T-helper 2 cell treated with Interferon-gamma antibody and Interleukin-4, amounts not matched to agents 5 μg/mL and 100 μg/mL, for 36 hours (primary cell): Measurements from ENCODE around the gene CADPS.
A peak's percentile ranks its signal among the peaks of the same experiment; 100 is the strongest.

Experiments used
- DNase-seq: peaks from one replicate; pipeline ENCODE4 v3.0.0; 2021; ENCODE audit warnings: low spot score
- H3K27ac Mint-ChIP-seq: one replicate; pipeline ENCODE4 v1.8.0; 2021; ENCODE audit warnings: mild to moderate bottlenecking, mixed read lengths
- H3K27me3 Mint-ChIP-seq: one replicate; pipeline ENCODE4 v1.8.0; 2021; ENCODE audit warnings: low read depth, mixed read lengths
- H3K36me3 Mint-ChIP-seq: one replicate; pipeline ENCODE4 v1.8.0; 2021; ENCODE audit warnings: low read depth, mixed read lengths
- H3K4me1 Mint-ChIP-seq: one replicate; pipeline ENCODE4 v1.8.0; 2021; ENCODE audit warnings: low read depth, mixed read lengths
- H3K4me3 Mint-ChIP-seq: one replicate; pipeline ENCODE4 v1.8.0; 2022; ENCODE audit warnings: mild to moderate bottlenecking, moderate library complexity, mixed read lengths
- H3K9me3 Mint-ChIP-seq: one replicate; pipeline ENCODE4 v1.8.0; 2021; ENCODE audit warnings: mixed read lengths

Gene CADPS

DNA sequence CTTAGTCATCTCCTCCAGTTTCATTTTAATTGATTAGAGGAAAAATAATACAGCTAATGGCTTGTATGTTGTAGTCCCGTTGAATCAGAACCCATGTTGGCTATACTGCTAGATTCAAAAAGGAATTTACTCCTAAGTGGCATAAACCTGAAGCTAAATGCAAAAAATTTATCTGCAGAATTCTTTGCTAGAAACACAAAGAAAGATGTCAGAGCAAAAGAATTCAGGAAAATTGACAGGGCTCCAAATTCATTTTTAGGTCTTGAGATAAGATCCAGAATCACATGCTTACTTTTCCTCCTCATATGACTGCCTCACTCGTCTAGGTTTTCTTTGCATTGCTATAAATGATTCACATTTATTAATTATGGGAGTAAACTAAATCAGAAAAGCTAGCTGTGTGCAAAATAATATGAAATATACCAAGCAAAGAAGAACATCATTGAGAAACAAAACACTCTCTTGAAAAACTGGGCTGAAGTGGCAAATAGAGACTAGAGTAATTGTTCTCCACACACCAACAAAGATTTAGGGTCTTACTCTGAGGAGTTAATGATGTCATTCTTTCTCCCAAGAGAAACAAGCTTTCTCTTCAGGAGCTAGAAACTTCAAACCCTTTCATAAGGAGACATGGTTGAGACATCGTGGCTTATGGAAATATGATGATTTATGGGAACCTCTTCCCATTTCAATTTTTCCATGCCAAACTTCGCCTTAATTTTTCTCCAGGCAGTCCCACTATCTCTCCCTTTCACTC lies 407.1 kb downstream of the CADPS start:
- Mint-ChIP-seq H3K4me3 (no peak overlapping the region), H3K36me3 (no peaks in the 10 kb centered on the region), H3K9me3 (no peaks in the 10 kb centered on the region), H3K4me1 (no peaks in the 10 kb centered on the region), H3K27me3 (no peaks in the 10 kb centered on the region), H3K27ac (no peak overlapping the region)
- DNase-seq, result no peak

DNA sequence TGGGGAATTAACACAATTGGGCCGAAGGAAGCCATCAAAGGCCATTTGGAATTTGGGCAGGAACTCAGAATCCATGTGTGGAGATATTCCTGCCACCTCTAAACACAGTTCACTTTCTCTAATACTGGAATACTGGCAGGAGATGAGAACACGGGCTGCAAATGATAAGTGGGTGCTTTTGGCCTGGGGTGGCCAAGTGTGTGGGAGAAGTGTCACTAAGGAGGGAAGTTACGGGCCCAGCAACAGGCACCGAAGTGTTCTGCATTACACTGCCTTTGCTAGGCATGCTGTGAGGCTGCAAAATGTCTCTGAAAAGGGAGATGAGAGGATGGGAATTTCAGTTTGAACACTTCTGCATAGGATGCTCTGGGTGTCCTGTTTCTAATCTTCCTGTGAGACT lies 412.4 kb downstream of the CADPS start:
- Mint-ChIP-seq H3K4me3 (no peak overlapping the region), H3K36me3 (no peaks in the 10 kb centered on the region), H3K27ac (no peak overlapping the region), H3K9me3 (no peaks in the 10 kb centered on the region), H3K27me3 (peaks cover 3% of the 10 kb centered on the region), H3K4me1 (no peaks in the 10 kb centered on the region)
- no peak for DNase-seq

DNA sequence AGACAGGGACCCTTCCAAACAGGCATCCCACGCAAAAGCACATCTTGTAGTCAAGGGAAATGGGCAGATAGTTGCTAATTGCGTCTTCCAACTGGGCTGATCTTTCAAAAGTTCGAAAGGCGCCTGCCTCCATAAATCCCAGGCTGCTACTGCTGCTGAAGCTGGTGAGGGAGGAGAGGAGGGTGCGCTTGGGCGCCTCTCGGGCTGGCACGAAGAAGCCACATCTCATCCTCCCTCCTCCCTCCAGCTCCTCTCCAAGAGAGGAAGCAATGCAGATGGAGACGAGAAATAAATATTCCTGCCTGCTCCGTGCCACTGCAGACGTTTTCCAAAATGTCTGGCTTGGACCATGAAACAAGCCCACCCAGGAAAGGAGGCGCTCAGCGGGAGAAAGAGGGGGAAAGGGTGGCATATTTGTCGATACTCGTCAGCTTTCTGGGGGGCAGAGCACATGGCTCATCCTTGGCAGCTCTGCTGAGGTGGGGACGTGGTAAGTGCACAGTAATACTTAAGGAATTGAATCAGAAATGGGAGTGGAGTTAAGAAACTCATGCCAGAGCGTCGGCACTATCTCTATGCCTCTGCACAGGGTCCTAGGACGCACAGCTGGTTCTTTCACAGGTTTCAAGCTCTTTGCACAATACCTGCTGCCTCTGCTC lies 413.0 kb downstream of the CADPS start:
- H3K27me3 Mint-ChIP-seq, result peaks cover 6% of the 10 kb centered on the region
- no peaks in the 10 kb centered on the region for H3K4me1 Mint-ChIP-seq
- H3K4me3 Mint-ChIP-seq, result no peak overlapping the region
- H3K36me3 Mint-ChIP-seq, result no peaks in the 10 kb centered on the region
- H3K9me3 Mint-ChIP-seq, result no peaks in the 10 kb centered on the region
- no peak overlapping the region for H3K27ac Mint-ChIP-seq
- no peak for DNase-seq

DNA sequence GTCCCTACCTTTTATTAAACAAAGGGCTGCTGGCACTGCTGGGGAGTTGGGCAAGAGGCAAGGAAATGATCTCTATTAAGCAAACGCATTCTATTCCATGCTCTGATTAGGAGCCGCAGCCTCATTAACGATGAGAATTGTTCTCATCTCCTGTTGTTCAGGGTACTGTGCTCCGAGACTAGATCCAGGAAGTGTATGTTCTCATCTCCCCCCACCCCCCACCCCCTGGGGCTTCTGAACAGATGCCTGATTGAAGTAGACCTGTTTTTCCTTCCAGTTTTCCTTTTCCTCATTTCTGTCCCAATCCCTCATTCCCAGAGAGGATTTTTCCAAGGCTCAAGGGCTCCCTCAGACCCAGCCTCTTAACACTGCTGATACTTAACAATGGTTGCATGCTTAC lies 420.3 kb downstream of the CADPS start:
- Mint-ChIP-seq H3K4me1 (peaks cover 3% of the 10 kb centered on the region), H3K36me3 (no peaks in the 10 kb centered on the region), H3K27me3 (peaks cover 10% of the 10 kb centered on the region), H3K4me3 (no peak overlapping the region), H3K9me3 (no peaks in the 10 kb centered on the region), H3K27ac (no peak overlapping the region)
- no peak for DNase-seq

DNA sequence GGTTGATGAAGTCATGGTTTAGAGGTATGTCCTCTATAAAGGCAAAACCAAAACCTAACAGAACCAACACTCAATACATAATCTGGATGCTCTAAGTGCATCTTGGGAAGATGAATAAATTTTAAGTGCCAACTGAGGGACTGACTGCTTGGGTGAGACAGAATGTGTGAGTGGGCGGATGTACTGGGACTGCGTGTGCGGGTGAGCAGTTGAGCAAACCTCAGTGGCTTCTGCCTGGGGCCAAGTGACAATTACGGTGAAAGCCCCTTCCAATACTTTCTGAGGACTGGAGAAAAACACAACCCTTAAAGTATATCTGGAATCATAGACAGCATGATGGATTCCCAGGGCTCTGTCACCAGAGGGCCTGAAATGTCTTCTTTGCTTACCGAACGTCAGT lies 421.8 kb downstream of the CADPS start:
- DNase-seq, result no peak
- no peak overlapping the region for H3K4me3 Mint-ChIP-seq
- no peak overlapping the region for H3K27ac Mint-ChIP-seq
- H3K4me1 Mint-ChIP-seq, result peaks cover 3% of the 10 kb centered on the region
- peaks cover 10% of the 10 kb centered on the region for H3K27me3 Mint-ChIP-seq
- no peaks in the 10 kb centered on the region for H3K9me3 Mint-ChIP-seq
- H3K36me3 Mint-ChIP-seq, result no peaks in the 10 kb centered on the region

DNA sequence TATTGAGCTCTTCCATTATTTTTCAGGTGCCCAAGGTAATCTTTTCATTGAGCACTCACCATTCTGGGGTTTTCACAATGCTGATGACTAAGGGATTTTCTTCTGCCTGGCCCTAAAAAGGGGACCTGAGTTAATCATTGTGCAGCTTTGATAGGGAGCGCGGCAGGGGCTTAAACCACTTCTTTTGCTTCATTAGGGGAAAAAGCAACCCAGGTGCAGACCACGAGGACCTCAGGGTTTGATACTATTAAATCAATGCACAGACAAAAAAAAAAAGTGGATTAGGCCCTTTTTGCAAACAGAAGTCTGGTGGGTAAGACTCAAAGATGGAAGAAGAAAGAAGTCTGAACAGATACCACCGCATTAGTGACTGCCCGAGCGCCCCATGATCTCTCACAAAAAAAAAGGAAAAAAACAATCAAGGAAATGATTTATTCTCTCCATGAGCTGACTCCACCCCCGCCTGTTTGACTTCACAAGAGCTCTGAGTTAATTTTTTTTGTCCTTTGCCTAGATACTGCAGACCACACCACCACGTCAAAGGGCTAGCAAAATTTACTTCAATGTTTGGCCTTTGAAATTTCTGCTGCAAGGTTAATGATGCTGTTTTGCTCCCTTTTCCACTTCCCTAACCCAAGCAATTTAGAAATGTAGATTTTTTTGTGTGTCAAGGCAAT lies 423.9 kb downstream of the CADPS start:
- DNase-seq, result no peak
- Mint-ChIP-seq H3K36me3 (no peaks in the 10 kb centered on the region), H3K9me3 (no peaks in the 10 kb centered on the region), H3K4me3 (no peak overlapping the region), H3K27ac (no peak overlapping the region), H3K4me1 (peaks cover 15% of the 10 kb centered on the region), H3K27me3 (peaks cover 7% of the 10 kb centered on the region)

DNA sequence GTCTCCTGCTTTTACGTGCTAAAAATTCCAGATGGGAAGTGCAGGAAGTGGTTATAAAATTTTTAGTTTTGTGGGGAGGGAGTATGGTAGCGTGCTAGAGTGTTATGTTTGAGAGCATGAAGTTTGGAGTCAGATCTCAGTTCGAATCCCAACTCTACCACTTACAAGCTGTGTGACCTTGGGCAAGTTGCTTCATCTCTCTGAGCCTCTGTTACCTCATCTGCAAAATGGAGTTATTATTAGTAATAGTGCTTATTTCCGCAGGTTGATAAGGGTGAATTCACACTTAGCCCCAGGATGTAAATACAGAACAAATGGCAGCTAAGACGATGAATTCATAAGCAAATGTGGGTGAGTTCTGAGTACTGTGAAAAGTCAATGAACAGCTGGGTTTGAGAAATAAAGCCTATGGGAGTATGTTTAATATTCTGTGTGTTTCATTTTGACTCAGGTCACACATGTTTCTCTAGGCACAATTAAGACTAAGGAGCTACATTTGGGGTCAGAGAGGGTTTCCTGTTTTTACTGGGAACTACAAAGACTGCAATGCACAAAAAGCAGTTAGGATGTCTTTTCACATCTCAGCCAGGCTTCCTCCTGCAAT lies 428.8 kb downstream of the CADPS start:
- Mint-ChIP-seq H3K27me3 (peaks cover 3% of the 10 kb centered on the region), H3K9me3 (peaks cover 8% of the 10 kb centered on the region), H3K4me3 (no peak overlapping the region), H3K36me3 (no peaks in the 10 kb centered on the region), H3K4me1 (peaks cover 23% of the 10 kb centered on the region), H3K27ac (no peak overlapping the region)
- no peak for DNase-seq

DNA sequence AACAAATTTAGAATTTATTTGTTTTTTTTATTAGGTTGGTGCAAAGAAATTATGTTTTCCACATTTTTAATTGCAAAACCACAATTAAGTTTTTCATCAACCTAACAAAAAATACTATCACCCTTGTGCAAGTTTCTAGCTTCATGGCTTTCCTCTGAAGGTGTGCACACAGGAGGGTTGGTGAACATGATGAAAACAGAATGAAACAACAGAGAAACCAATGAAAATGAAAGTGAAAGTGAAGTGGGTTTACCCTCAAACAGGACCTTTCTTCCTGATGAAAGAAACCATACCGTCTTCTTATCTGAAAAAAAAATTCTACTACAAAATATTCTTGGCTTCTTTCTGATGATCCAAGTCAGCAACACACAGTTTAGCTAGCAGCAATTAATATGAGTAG lies 429.9 kb downstream of the CADPS start:
- peak overlapping the region; percentile 58 for H3K4me3 Mint-ChIP-seq
- DNase-seq, result no peak
- H3K4me1 Mint-ChIP-seq, result peaks cover 23% of the 10 kb centered on the region
- H3K27ac Mint-ChIP-seq, result peak overlapping the region; percentile 36
- peaks cover 6% of the 10 kb centered on the region for H3K27me3 Mint-ChIP-seq
- H3K9me3 Mint-ChIP-seq, result peaks cover 8% of the 10 kb centered on the region
- H3K36me3 Mint-ChIP-seq, result no peaks in the 10 kb centered on the region

DNA sequence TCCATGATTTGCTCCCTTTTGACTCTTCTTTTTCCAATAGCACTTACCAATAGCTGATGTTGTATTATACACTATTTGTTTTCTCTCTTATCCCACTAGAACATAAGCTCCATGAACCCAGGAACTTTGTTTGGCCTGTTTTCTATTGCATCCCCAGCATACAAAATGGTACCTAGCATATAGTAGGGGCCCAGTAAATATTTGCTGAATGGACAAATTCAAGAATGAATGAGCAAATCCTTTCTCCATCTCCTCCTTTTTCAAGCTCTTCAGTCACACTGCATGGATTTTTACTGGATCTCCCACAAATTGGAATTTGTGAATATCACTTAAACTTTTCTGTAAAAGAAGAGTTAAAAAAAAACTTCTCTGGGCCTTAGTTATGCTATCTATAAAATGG lies 435.2 kb downstream of the CADPS start:
- H3K4me1 Mint-ChIP-seq, result no peaks in the 10 kb centered on the region
- no peak for DNase-seq
- H3K36me3 Mint-ChIP-seq, result no peaks in the 10 kb centered on the region
- H3K27me3 Mint-ChIP-seq, result peaks cover 19% of the 10 kb centered on the region
- peaks cover 8% of the 10 kb centered on the region for H3K9me3 Mint-ChIP-seq
- no peak overlapping the region for H3K4me3 Mint-ChIP-seq
- no peak overlapping the region for H3K27ac Mint-ChIP-seq

DNA sequence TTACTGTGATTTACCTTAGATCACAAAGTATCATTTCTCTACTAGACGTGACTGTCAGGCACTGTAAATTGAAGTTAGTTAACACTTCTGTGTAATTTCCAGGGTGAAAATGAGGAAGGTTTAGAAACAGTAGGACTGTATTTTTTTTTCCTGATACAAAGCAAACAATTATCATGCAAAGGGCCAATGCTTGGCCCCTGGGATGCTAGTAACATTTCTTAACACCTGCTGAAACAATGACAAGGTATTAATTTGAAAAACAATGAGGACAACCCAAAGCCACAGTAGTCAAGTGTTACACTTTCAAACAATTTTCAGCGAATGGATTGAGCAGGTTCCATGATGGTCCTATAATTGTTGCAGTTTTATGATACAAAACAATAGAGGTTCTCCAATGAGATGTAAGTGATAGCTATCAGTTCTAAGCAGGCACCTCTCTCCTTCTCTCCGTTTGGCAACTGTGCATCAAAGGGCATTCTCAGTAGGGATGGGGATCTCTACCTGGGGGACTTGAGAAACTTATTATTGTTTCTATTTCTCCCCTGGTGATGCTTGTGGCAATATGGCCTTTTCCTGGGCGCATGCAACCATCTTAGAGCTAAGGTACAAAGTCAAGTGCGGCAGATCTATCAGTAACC lies 435.9 kb downstream of the CADPS start:
- no peaks in the 10 kb centered on the region for H3K36me3 Mint-ChIP-seq
- no peak overlapping the region for H3K4me3 Mint-ChIP-seq
- peaks cover 23% of the 10 kb centered on the region for H3K27me3 Mint-ChIP-seq
- peaks cover 8% of the 10 kb centered on the region for H3K9me3 Mint-ChIP-seq
- no peak overlapping the region for H3K27ac Mint-ChIP-seq
- no peaks in the 10 kb centered on the region for H3K4me1 Mint-ChIP-seq
- DNase-seq, result no peak

DNA sequence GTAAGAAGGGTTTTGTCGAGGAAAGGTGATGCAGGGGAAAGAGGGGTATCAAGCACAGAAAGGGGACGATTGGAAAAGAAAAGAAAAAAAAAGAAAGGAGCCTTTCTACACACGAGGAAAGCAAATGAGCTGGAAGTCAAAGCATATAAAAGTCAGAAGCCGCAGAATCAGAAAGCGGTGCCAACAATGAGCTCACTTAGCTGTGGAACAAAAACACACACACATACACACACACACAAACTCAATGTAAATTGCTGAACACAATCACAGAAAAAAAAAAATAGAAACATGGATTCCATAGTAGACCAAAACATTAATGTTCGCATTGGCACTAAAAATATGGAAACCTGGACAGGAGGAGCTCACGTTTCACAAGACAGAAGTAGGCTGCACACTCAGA lies 438.4 kb downstream of the CADPS start:
- Mint-ChIP-seq H3K27ac (no peak overlapping the region), H3K36me3 (no peaks in the 10 kb centered on the region), H3K9me3 (no peaks in the 10 kb centered on the region), H3K4me1 (no peaks in the 10 kb centered on the region), H3K4me3 (no peak overlapping the region), H3K27me3 (peaks cover 28% of the 10 kb centered on the region)
- no peak for DNase-seq

DNA sequence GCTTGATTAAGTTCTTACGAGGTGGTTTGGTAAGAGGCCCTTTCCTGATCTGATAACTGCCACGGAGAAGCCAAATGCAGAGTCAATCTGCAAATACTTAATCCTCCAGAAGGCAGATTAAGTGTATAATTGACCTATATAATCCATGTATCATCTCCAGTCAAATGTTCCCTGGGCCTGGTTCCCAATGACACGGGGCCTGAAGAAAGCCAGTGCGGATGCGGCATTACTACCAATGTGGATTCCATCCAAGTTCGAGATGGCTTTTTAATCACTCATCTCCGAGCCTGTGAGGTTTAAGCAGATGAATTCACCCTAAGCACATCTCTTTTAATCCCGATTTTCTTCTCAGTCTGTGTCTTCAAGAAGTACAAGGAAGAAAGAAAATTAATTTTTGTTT lies 441.8 kb downstream of the CADPS start:
- no peak overlapping the region for H3K4me3 Mint-ChIP-seq
- no peak for DNase-seq
- no peaks in the 10 kb centered on the region for H3K36me3 Mint-ChIP-seq
- no peaks in the 10 kb centered on the region for H3K9me3 Mint-ChIP-seq
- no peak overlapping the region for H3K27ac Mint-ChIP-seq
- H3K27me3 Mint-ChIP-seq, result peaks cover 17% of the 10 kb centered on the region
- no peaks in the 10 kb centered on the region for H3K4me1 Mint-ChIP-seq

DNA sequence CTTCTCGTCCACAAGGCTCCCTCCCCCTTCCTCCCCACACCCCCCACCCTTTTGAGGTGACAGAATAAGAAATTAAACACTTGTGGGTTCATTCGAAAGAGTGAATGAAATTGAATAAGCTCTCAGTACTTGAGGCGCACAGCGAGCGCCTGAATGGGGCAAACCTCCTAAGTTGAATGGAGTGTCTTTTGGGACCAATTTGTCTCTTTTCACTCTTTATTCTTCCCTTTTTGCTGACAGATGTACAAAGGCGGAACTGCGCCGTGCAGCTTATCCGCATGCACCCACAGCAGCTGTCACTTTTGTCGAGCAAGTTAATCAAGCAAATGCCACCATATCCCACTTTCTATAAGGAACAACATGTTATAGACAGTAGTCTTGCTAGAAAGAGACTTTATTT lies 454.0 kb downstream of the CADPS start:
- Mint-ChIP-seq H3K4me1 (no peaks in the 10 kb centered on the region), H3K27me3 (no peaks in the 10 kb centered on the region)

DNA sequence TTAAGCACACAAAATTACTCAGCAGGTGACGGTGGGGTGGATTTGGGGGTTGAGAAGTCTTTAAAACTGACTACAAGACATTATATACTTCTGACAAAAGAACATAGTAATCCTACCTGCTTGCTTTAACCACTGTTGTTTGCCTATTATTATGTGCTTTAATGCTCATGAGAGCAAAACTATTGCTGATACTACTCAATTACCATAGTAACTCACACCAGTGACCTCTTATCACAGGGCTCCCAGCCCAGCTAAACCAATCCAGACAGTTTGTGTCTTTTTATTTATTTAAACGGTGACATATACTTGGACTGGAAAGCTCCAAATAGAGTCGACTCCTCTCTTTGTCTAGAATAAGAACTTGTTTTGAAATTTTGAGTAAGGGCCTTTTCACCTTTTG lies 459.1 kb downstream of the CADPS start:
- Mint-ChIP-seq H3K27me3 (no peaks in the 10 kb centered on the region), H3K9me3 (no peaks in the 10 kb centered on the region), H3K36me3 (no peaks in the 10 kb centered on the region), H3K27ac (no peak overlapping the region), H3K4me1 (no peaks in the 10 kb centered on the region), H3K4me3 (no peak overlapping the region)
- DNase-seq, result no peak

More for the DNA sequence above, 454.0 kb downstream of the CADPS start:
- Mint-ChIP-seq H3K9me3 (no peaks in the 10 kb centered on the region), H3K36me3 (no peaks in the 10 kb centered on the region), H3K27ac (no peak overlapping the region), H3K4me3 (no peak overlapping the region)
- DNase-seq, result no peak
